ENCODE results near the gene BRINP2. TPM values are rescaled to one million over a fixed set of nuclear protein-coding genes. Genes with fewer than 3 reads are reported as not detected.

BRINP2 gene
- total and polyA plus RNA-seq, 2 of the 13 experiments (the other 11 are each of a cell fraction or from before 2014, with no cell fraction given), result 0.08 to 0.20 TPM

- no peak for TF ChIP-seq ZNF580 (CRISPR knock-in tag; IDR thresholded peaks at IDR 0.05; ENCODE audit: borderline replicate concordance, low read depth)
- TF ChIP-seq POLR2AphosphoS2 (IDR thresholded peaks at IDR 0.05; ENCODE audit: low read depth, low read length), result no peak
- TF ChIP-seq TP53 (CRISPR knock-in tag; conservative IDR thresholded peaks at IDR 0.05), result no peak
- no peak for TF ChIP-seq JUND (CRISPR knock-in tag; IDR thresholded peaks at IDR 0.05)
- no peak for TF ChIP-seq ARID4A (CRISPR knock-in tag; IDR thresholded peaks at IDR 0.05; ENCODE audit: borderline replicate concordance)
- TF ChIP-seq HMGXB4 (CRISPR knock-in tag; IDR thresholded peaks at IDR 0.05; ENCODE audit: borderline replicate concordance in 1 of 2, low read depth in 1 of 2), result no peak
These were observed 139.1 kb downstream of the BRINP2 start (continued) for GRCh38 chr1:177309880-177310279.

- DNase-seq (ENCODE audit: low spot score), result no peak
- ATAC-seq, result no peak
- intact Hi-C loops (cut with micrococcal nuclease; ENCODE audit: unreplicated experiment), result no loop called here
- Histone ChIP-seq H3K27ac (ENCODE audit: extremely low read length, insufficient read depth, low read length) (no peak overlapping the region), H3K9ac (ENCODE audit: insufficient read depth, low read depth, low read length) (no peak overlapping the region), H3K4me2 (ENCODE audit: low read depth, low read length) (no peak overlapping the region), H3K79me2 (ENCODE audit: insufficient read depth, low read length) (no peaks in the 10 kb centered on the region), H3K27me3 (ENCODE audit: control insufficient read depth in 1 of 2, insufficient read depth in 2 of 2, low read length in 2 of 2) (no peaks in the 10 kb centered on the region), H3K36me3 (replicated peaks in 1 of 2; ENCODE audit: control insufficient read depth in 1 of 2, insufficient read depth in 2 of 2, low read length in 2 of 2) (no peaks in the 10 kb centered on the region), H3K4me1 (ENCODE audit: insufficient read depth, low read length) (no peaks in the 10 kb centered on the region), H3K4me3 (replicated peaks in 1 of 3; ENCODE audit: insufficient read depth in 1 of 3, low read depth in 2 of 3, low read length in 3 of 3) (no peak overlapping the region), H2AFZ (ENCODE audit: low read length) (no peak overlapping the region), H4K20me1 (ENCODE audit: insufficient read depth, low read length) (no peaks in the 10 kb centered on the region), H3K9me3 (ENCODE audit: low read length) (no peaks in the 10 kb centered on the region)
- CTCF ChIA-PET (ENCODE audit: low intra/inter-chr PET ratio, low total read pairs), result no interaction called here
- POLR2A ChIA-PET, result no interaction called here
- no TSS peak for BruUV-seq (replicated peaks)
- no peak for FAIRE-seq
- in situ Hi-C loops (cut with HindIII; ENCODE audit: extremely low pct_ligation_motif_present, low pct_unique_long_range_greater_than_20kb), result no loop called here
- WGBS (ENCODE audit: low lambda C conversion rate), result 0% methylated on average over 1 of the region's 1 CpG
- TF ChIP-seq ZNF672 (CRISPR knock-in tag; IDR thresholded peaks at IDR 0.05), result no peak
- no peak for TF ChIP-seq CAMTA2 (CRISPR knock-in tag; IDR thresholded peaks at IDR 0.05; ENCODE audit: borderline replicate concordance)
- no peak for TF ChIP-seq ZNF34 (CRISPR knock-in tag; IDR thresholded peaks at IDR 0.05; ENCODE audit: borderline replicate concordance)
- TF ChIP-seq ZNF615 (CRISPR knock-in tag; IDR thresholded peaks at IDR 0.05; ENCODE audit: borderline replicate concordance), result no peak
- TF ChIP-seq CCDC6 (CRISPR knock-in tag; IDR thresholded peaks at IDR 0.05), result no peak
- TF ChIP-seq E2F5 (CRISPR knock-in tag; conservative IDR thresholded peaks at IDR 0.05), result no peak
- no peak for TF ChIP-seq IRF9 (CRISPR knock-in tag; IDR thresholded peaks at IDR 0.05; ENCODE audit: borderline replicate concordance)
- no peak for TF ChIP-seq ZNF234 (CRISPR knock-in tag; conservative IDR thresholded peaks at IDR 0.05)
- TF ChIP-seq MAX (IDR thresholded peaks at IDR 0.05), result no peak
These were observed 139.6 kb downstream of the BRINP2 start for GRCh38 chr1:177310326-177310725.
